HCT116 (cell line): ENCODE data around the gene CADPS. TPM values are rescaled to one million over a fixed set of nuclear protein-coding genes. Genes with fewer than 3 reads are reported as not detected.

ENCODE experiments used
- ATAC-seq: fragments of 200-7000 bp; cut with Tn5 transposase; 2 replicates; pipeline ENCODE4 v1.9.1; 2020; ENCODE audit warnings: mild to moderate bottlenecking, moderate library complexity
- BruUV-seq: library from RNA; stranded (reverse); fragments of 400-500 nt; replicated peaks from 2 replicates; lab custom pipeline; 2021; lab: Mats Ljungman, UMichigan
- CTCF ChIA-PET: fragments of 300-600 bp; sonication (Branson Sonifier 250); formaldehyde crosslinking; loops from one replicate; lab custom pipeline; 2021; ENCODE audit warnings: antibody characterized with exemption; lab: Charles Lee
- POLR2A ChIA-PET: fragments of 300-600, 350-600 bp; sonication (Branson Sonifier 250); formaldehyde crosslinking; loops from one replicate; lab custom pipeline; 2021; ENCODE audit warnings: antibody characterized with exemption; lab: Charles Lee
- RAD21 ChIA-PET, 2 experiments: fragments of 300-600 bp; sonication (Branson Sonifier 250); formaldehyde crosslinking; loops; one replicate each; lab custom pipeline; 2023; ENCODE audit warnings: low total read pairs in 2 of 2; ENCODE audit not compliant: uncharacterized antibody in 2 of 2, unreplicated experiment in 2 of 2, low non-redundant PET in 1 of 2; lab: Charles Lee
- DNase-seq: peaks from one replicate; pipeline ENCODE4 v3.0.0-alpha.2; 2010; ENCODE audit warnings: low read depth, low spot score
- H2AFZ ChIP-seq: fragments of 200-600 bp; shearing (Covaris generic), sonication (generic); 2 replicates; pipeline ENCODE4 v1.6.1; 2017; ENCODE audit warnings: low read depth, mixed run types, mixed read lengths, antibody characterized with exemption, low read length; ENCODE audit not compliant: poor library complexity, severe bottlenecking
- H3K27ac ChIP-seq: 2 replicates; pipeline ENCODE4 v1.5.1; 2012; ENCODE audit warnings: low read depth, low read length
- H3K27me3 ChIP-seq: fragments of 200-600 bp; sonication (generic); 2 replicates; pipeline ENCODE4 v1.6.1; 2016; ENCODE audit warnings: mixed run types, low read length, mixed read lengths; ENCODE audit not compliant: insufficient read depth
- H3K36me3 ChIP-seq, 2 experiments: fragments of 200-500 bp in 1 of 2; fragments of 200-600 bp in 1 of 2; sonication (Bioruptor generic) in 1 of 2; sonication (generic) in 1 of 2; 2 replicates each; pipeline versions ENCODE4 v1.5.1 to v1.6.1; 2014 to 2016; ENCODE audit warnings: low read length in 2 of 2, inconsistent platforms in 1 of 2, mixed read lengths in 1 of 2, mixed run types in 1 of 2; ENCODE audit not compliant: insufficient read depth in 2 of 2, control insufficient read depth in 1 of 2
- H3K4me1 ChIP-seq, 2 experiments: fragments of 200-600 bp in 1 of 2; sonication (generic) in 1 of 2; 2 replicates each; pipeline versions ENCODE4 v1.5.1 to v1.6.1; 2012 to 2017; ENCODE audit warnings: low read length in 2 of 2, inconsistent platforms in 1 of 2, mild to moderate bottlenecking in 1 of 2, mixed read lengths in 1 of 2, mixed run types in 1 of 2, moderate library complexity in 1 of 2; ENCODE audit not compliant: insufficient read depth in 2 of 2, control insufficient read depth in 1 of 2
- H3K4me2 ChIP-seq: fragments of 200-600 bp; sonication (generic); 2 replicates; pipeline ENCODE4 v1.6.1; 2017; ENCODE audit warnings: mixed run types, low read length, mixed read lengths
- H3K4me3 ChIP-seq, 2 experiments: fragments of 200-600 bp in 1 of 2; sonication (generic) in 1 of 2; replicated peaks in 1 of 2; 2 replicates each; pipeline ENCODE4 v1.5.1; 2011 to 2016; ENCODE audit warnings: low read length in 2 of 2, control low read depth in 1 of 2, low read depth in 1 of 2, mild to moderate bottlenecking in 1 of 2, mixed read lengths in 1 of 2, mixed run types in 1 of 2
- H3K79me2 ChIP-seq: fragments of 200-600 bp; sonication (generic); 2 replicates; pipeline ENCODE4 v1.6.1; 2017; ENCODE audit warnings: mild to moderate bottlenecking, mixed run types, low read length, moderate library complexity, mixed read lengths; ENCODE audit not compliant: insufficient read depth
- H3K9ac ChIP-seq: fragments of 200-600 bp; sonication (generic); 2 replicates; pipeline ENCODE4 v1.6.1; 2016; ENCODE audit warnings: low read length, mixed read lengths
- H3K9me2 ChIP-seq: fragments of 200-600 bp; sonication (generic), shearing (Covaris generic); 2 replicates; pipeline ENCODE4 v1.6.1; 2017; ENCODE audit warnings: mixed run types, mild to moderate bottlenecking, moderate library complexity; ENCODE audit not compliant: insufficient read depth
- H3K9me3 ChIP-seq, 2 experiments: fragments of 200-500 bp in 1 of 2; fragments of 200-600 bp in 1 of 2; sonication (Bioruptor generic) in 1 of 2; sonication (generic) in 1 of 2; 2 replicates each; pipeline ENCODE4 v1.6.1; 2014 to 2017; ENCODE audit warnings: low read length in 2 of 2, mixed read lengths in 2 of 2, inconsistent platforms in 1 of 2, low read depth in 1 of 2, mild to moderate bottlenecking in 1 of 2, mixed run types in 1 of 2, moderate library complexity in 1 of 2; ENCODE audit not compliant: control insufficient read depth in 1 of 2, insufficient read depth in 1 of 2
- H4K20me1 ChIP-seq: fragments of 200-600 bp; sonication (generic), shearing (Covaris generic); 2 replicates; pipeline ENCODE4 v1.6.1; 2017; ENCODE audit warnings: mixed run types, mild to moderate bottlenecking, moderate library complexity; ENCODE audit not compliant: insufficient read depth
- ATF3 ChIP-seq: IDR thresholded peaks from 2 replicates; pipeline ENCODE4 v1.6.1; 2012
- CBX3 ChIP-seq: IDR thresholded peaks from 2 replicates; pipeline ENCODE4 v1.6.1; 2012; ENCODE audit warnings: low read depth
- CEBPB ChIP-seq: IDR thresholded peaks from 2 replicates; pipeline ENCODE4 v1.6.1; 2012; ENCODE audit warnings: low read depth
- CTCF ChIP-seq, 3 experiments: fragments of 200-600 bp in 1 of 3; sonication (generic) in 1 of 3; IDR thresholded peaks in 2 of 3; conservative IDR thresholded peaks in 1 of 3; 2 replicates each; pipeline ENCODE4 v1.5.1; 2012 to 2017; ENCODE audit warnings: low read depth in 2 of 3, low read length in 2 of 3, antibody characterized with exemption in 1 of 3, borderline replicate concordance in 1 of 3, control low read depth in 1 of 3, mild to moderate bottlenecking in 1 of 3, mixed read lengths in 1 of 3, mixed run types in 1 of 3, moderate library complexity in 1 of 3; ENCODE audit not compliant: insufficient read depth in 1 of 3
- EZH2 ChIP-seq: fragments of 200-600 bp; sonication (generic); IDR thresholded peaks from 2 replicates; pipeline ENCODE4 v1.6.1; 2017; ENCODE audit warnings: antibody characterized with exemption, mixed run types
- JUND ChIP-seq: IDR thresholded peaks from 2 replicates; pipeline ENCODE4 v1.6.1; 2012
- MAX ChIP-seq: IDR thresholded peaks from 2 replicates; pipeline ENCODE4 v1.6.1; 2012
- POLR2A ChIP-seq: IDR thresholded peaks from 2 replicates; pipeline ENCODE4 v1.7.0; 2011; ENCODE audit warnings: borderline replicate concordance; ENCODE audit not compliant: insufficient read depth, insufficient read length; ENCODE audit errors: extremely low read depth
- POLR2AphosphoS5 ChIP-seq: IDR thresholded peaks from 2 replicates; pipeline ENCODE4 v1.6.1; 2011; ENCODE audit warnings: mild to moderate bottlenecking, low read depth, low read length, moderate library complexity
- SIN3A ChIP-seq: IDR thresholded peaks from 2 replicates; pipeline ENCODE4 v1.6.1; 2012; ENCODE audit warnings: low read depth
- SP1 ChIP-seq: IDR thresholded peaks from 2 replicates; pipeline ENCODE4 v1.6.1; 2012; ENCODE audit warnings: low read depth
- SRF ChIP-seq: IDR thresholded peaks from 2 replicates; pipeline ENCODE4 v1.6.1; 2012; ENCODE audit warnings: low read depth
- YY1 ChIP-seq: IDR thresholded peaks from 2 replicates; pipeline ENCODE4 v1.6.1; 2011; ENCODE audit warnings: low read length, low read depth, moderate library complexity, mild to moderate bottlenecking; ENCODE audit not compliant: insufficient replicate concordance; ENCODE audit errors: extremely low read depth
- ZBTB33 ChIP-seq: IDR thresholded peaks from 2 replicates; pipeline ENCODE4 v1.6.1; 2011; ENCODE audit warnings: mild to moderate bottlenecking, low read length, moderate library complexity; ENCODE audit not compliant: insufficient replicate concordance; ENCODE audit errors: extremely low read depth
- ZFX ChIP-seq: fragments of 450-650 bp; IDR thresholded peaks from 2 replicates; pipeline ENCODE4 v1.6.1; 2017
- ZNF274 ChIP-seq: fragments of 200-500 bp; sonication (Bioruptor generic); IDR thresholded peaks from 2 replicates; pipeline ENCODE4 v1.6.1; 2014; ENCODE audit warnings: mild to moderate bottlenecking, low read depth, low read length, inconsistent platforms
- intact Hi-C: fragments of 100-400 bp; cut with micrococcal nuclease; formaldehyde crosslinking; loops from 2 replicates; pipeline ENCODE4 v1.10.0; 2022
- total RNA-seq: library from RNA; stranded (reverse); gene quantifications from one replicate; pipeline ENCODE4 v1.2.1, GENCODE V29; 2021; ENCODE audit not compliant: unreplicated experiment

Gene CADPS
- total RNA-seq, 1 experiment from 2014 or later = not detected

GRCh38 chr3:62777130-62777529 is 98.1 kb downstream of the CADPS start:
- no peak for DNase-seq
- RAD21 ChIA-PET = no interaction called here

GRCh38 chr3:62774221-62774620 is 101.0 kb downstream of the CADPS start:
- no peaks in the 10 kb centered on the region for H4K20me1 ChIP-seq
- H3K27me3 ChIP-seq = peaks cover 6% of the 10 kb centered on the region; the same call in 1 of the 2 replicates
- H3K36me3 ChIP-seq = no peaks in the 10 kb centered on the region
- H3K9ac ChIP-seq = no peak overlapping the region
- ChIA-PET CTCF (no interaction called here), RAD21 (no interaction called here), POLR2A (no interaction called here)
- H3K79me2 ChIP-seq = no peaks in the 10 kb centered on the region
- H3K4me3 ChIP-seq = no peak overlapping the region
- no peak overlapping the region for H2AFZ ChIP-seq
- no TSS peak for BruUV-seq
- DNase-seq (no peak), ATAC-seq (no peak)
- H3K9me3 ChIP-seq = no peaks in the 10 kb centered on the region
- no peak overlapping the region for H3K27ac ChIP-seq
- H3K4me2 ChIP-seq = no peak overlapping the region
- no peaks in the 10 kb centered on the region for H3K4me1 ChIP-seq
- H3K9me2 ChIP-seq = no peaks in the 10 kb centered on the region
- intact Hi-C loops = no loop called here
- TF ChIP-seq POLR2AphosphoS5 (no peak), SIN3A (no peak), EZH2 (no peak), YY1 (no peak), ZFX (no peak), POLR2A (no peak), CTCF (IDR thresholded peaks at IDR 0.05 in 2 of 3, conservative IDR thresholded peaks at IDR 0.05 in 1 of 3; ENCODE audit: borderline replicate concordance in 1 of 3, insufficient read depth in 1 of 3, low read depth in 2 of 3, low read length in 2 of 3) (no peak), SRF (no peak), SP1 (no peak), ZNF274 (no peak), JUND (no peak), ATF3 (no peak), MAX (no peak), ZBTB33 (no peak), CBX3 (no peak), CEBPB (no peak)

More at GRCh38 chr3:62777130-62777529, 98.1 kb downstream of the CADPS start:
- CTCF ChIA-PET = no interaction called here
- Histone ChIP-seq H3K27ac (no peak overlapping the region), H3K9me2 (no peaks in the 10 kb centered on the region), H3K9ac (no peak overlapping the region), H3K27me3 (peaks cover 2% of the 10 kb centered on the region; the same call in 1 of the 2 replicates), H3K4me3 (no peak overlapping the region), H4K20me1 (no peaks in the 10 kb centered on the region), H3K9me3 (no peaks in the 10 kb centered on the region), H3K4me1 (no peaks in the 10 kb centered on the region), H3K4me2 (no peak overlapping the region), H2AFZ (no peak overlapping the region), H3K36me3 (no peaks in the 10 kb centered on the region), H3K79me2 (no peaks in the 10 kb centered on the region)
- POLR2A ChIA-PET = no interaction called here
- BruUV-seq = no TSS peak
- intact Hi-C loops = no loop called here
- TF ChIP-seq SP1 = no peak
- no peak for TF ChIP-seq POLR2AphosphoS5
- no peak for TF ChIP-seq MAX
- TF ChIP-seq CBX3 = no peak
- TF ChIP-seq JUND = no peak
- TF ChIP-seq EZH2 = no peak
- no peak for ATAC-seq
